B cell (primary cell): ENCODE data around the gene GPM6B. TPM values are rescaled to one million over a fixed set of nuclear protein-coding genes. Genes with fewer than 3 reads are reported as not detected.

Source experiments
- ATAC-seq: fragments of 200-7000 bp; cut with Tn5 transposase; one replicate; pipeline ENCODE4 v1.10.0; 2021; ENCODE audit warnings: low read depth, mild to moderate bottlenecking, moderate number of reproducible peaks, moderate library complexity
- CTCF ChIA-PET: fragments of 350-600 bp; sonication (Branson Sonifier 250); formaldehyde crosslinking; loops from one replicate; lab custom pipeline; 2021; ENCODE audit warnings: antibody characterized with exemption, inconsistent platforms; lab: Charles Lee
- POLR2A ChIA-PET: fragments of 350-600 bp; sonication (Branson Sonifier 250); formaldehyde crosslinking; loops from one replicate; lab custom pipeline; 2021; ENCODE audit warnings: antibody characterized with exemption; lab: Charles Lee
- DNase-seq: peaks from one replicate; pipeline ENCODE4 v3.0.0; 2013
- H2AFZ ChIP-seq: 2 replicates; pipeline ENCODE4 v1.6.1; 2012; ENCODE audit warnings: mild to moderate bottlenecking, low read depth, low read length; ENCODE audit not compliant: insufficient read depth, poor library complexity, severe bottlenecking
- H3K27ac ChIP-seq, 2 donors: 1 replicate in 1 of 2; 2 replicates in 1 of 2; pipeline ENCODE4 v1.5.1; 2012 to 2013; ENCODE audit warnings: low read length in 2 of 2, mild to moderate bottlenecking in 2 of 2, moderate library complexity in 1 of 2
- H3K27me3 ChIP-seq, 4 experiments: fragments of 200-600 bp in 1 of 4; sonication (generic) in 1 of 4; replicated peaks in 1 of 4; 1 replicate in 2 of 4; 2 replicates in 2 of 4; pipeline versions ENCODE4 v1.6.1 to v1.7.0; 2013 to 2016; ENCODE audit warnings: low read length in 3 of 4, mild to moderate bottlenecking in 2 of 4, mixed read lengths in 1 of 4, moderate library complexity in 1 of 4; ENCODE audit not compliant: insufficient read depth in 4 of 4, control insufficient read depth in 3 of 4; ENCODE audit errors: control extremely low read depth in 1 of 4
- H3K36me3 ChIP-seq, 2 experiments: replicated peaks in 1 of 2; 1 replicate in 1 of 2; 2 replicates in 1 of 2; pipeline versions ENCODE4 v1.6.1 to v1.7.1; 2013; ENCODE audit warnings: low read length in 1 of 2; ENCODE audit not compliant: insufficient read depth in 2 of 2, control insufficient read depth in 1 of 2; ENCODE audit errors: control extremely low read depth in 1 of 2, extremely low read depth in 1 of 2
- H3K4me1 ChIP-seq, 2 donors: fragments of 200-600 bp in 1 of 2; sonication (generic) in 1 of 2; 1 replicate in 1 of 2; 2 replicates in 1 of 2; pipeline versions ENCODE4 v1.5.1 to v1.6.1; 2013 to 2017; ENCODE audit warnings: low read length in 2 of 2; ENCODE audit not compliant: control insufficient read depth in 2 of 2, insufficient read depth in 2 of 2
- H3K4me2 ChIP-seq: replicated peaks from 2 replicates; pipeline ENCODE3; 2012; ENCODE audit warnings: mild to moderate bottlenecking, low read depth, low read length; ENCODE audit not compliant: poor library complexity, severe bottlenecking
- H3K4me3 ChIP-seq, 5 experiments: fragments of 200-600 bp in 1 of 5; sonication (generic) in 1 of 5; 1 replicate in 3 of 5; 2 replicates in 2 of 5; pipeline versions ENCODE4 v1.5.1 to v1.7.0; 2011 to 2016; ENCODE audit warnings: low read length in 4 of 5, mild to moderate bottlenecking in 4 of 5, low read depth in 2 of 5, control low read depth in 1 of 5, moderate library complexity in 1 of 5; ENCODE audit not compliant: insufficient read depth in 1 of 5; ENCODE audit errors: control extremely low read depth in 1 of 5, extremely low read depth in 1 of 5
- H3K79me2 ChIP-seq: fragments of 200-600 bp; sonication (generic); one replicate; pipeline ENCODE4 v1.6.0; 2016; ENCODE audit warnings: low read length; ENCODE audit not compliant: control insufficient read depth, insufficient read depth
- H3K9ac ChIP-seq: fragments of 200-600 bp; sonication (generic); 2 replicates; pipeline ENCODE4 v1.6.1; 2017; ENCODE audit warnings: mild to moderate bottlenecking, low read length, moderate library complexity
- H3K9me3 ChIP-seq, 3 donors: one replicate each; pipeline versions ENCODE4 v1.6.1 to v1.7.1; 2013; ENCODE audit warnings: low read length in 2 of 3; ENCODE audit not compliant: control insufficient read depth in 2 of 3, insufficient read depth in 1 of 3; ENCODE audit errors: control extremely low read depth in 1 of 3
- H4K20me1 ChIP-seq: 2 replicates; pipeline ENCODE4 v1.6.0; 2012; ENCODE audit warnings: mild to moderate bottlenecking, low read length; ENCODE audit not compliant: insufficient read depth, control insufficient read depth, poor library complexity, severe bottlenecking
- H3K27ac Mint-ChIP-seq: one replicate; pipeline ENCODE4 v1.8.0; 2021; ENCODE audit warnings: mixed read lengths
- H3K27me3 Mint-ChIP-seq: one replicate; pipeline ENCODE4 v1.8.0; 2021; ENCODE audit warnings: mixed read lengths
- H3K4me1 Mint-ChIP-seq: one replicate; pipeline ENCODE4 v1.8.0; 2021; ENCODE audit warnings: mixed read lengths
- H3K4me3 Mint-ChIP-seq: one replicate; pipeline ENCODE4 v1.8.0; 2021; ENCODE audit warnings: mixed read lengths
- H3K9me3 Mint-ChIP-seq: one replicate; pipeline ENCODE4 v1.8.0; 2022; ENCODE audit warnings: mixed read lengths; ENCODE audit not compliant: insufficient read depth
- EZH2 ChIP-seq: IDR thresholded peaks from 2 replicates; pipeline ENCODE4 v1.6.1; 2012; ENCODE audit warnings: borderline replicate concordance, low read depth, mild to moderate bottlenecking, moderate library complexity, low read length; ENCODE audit not compliant: insufficient read depth, poor library complexity, severe bottlenecking
- WGBS: methylation state at CpG from one replicate; pipeline ENCODE4 v1.1.5; 2013; ENCODE audit warnings: missing lambda C conversion rate; ENCODE audit not compliant: insufficient coverage; 5-methylcytosine and 5-hydroxymethylcytosine counted together
- intact Hi-C: fragments of 100-400 bp; cut with micrococcal nuclease; formaldehyde crosslinking; loops from one replicate; pipeline ENCODE4 v1.10.0; 2022
- polyA plus RNA-seq: library from polyadenylated mRNA; depleted of rRNA; stranded (reverse); fragments of >200 nt; gene quantifications from 2 replicates; pipeline ENCODE4 v1.2.3, GENCODE V29; 2012
- total RNA-seq, 2 donors: library from RNA; stranded (reverse); fragments of 120-200 nt in 1 of 2; gene quantifications; 1 replicate in 1 of 2; 2 replicates in 1 of 2; pipeline versions ENCODE4 v1.2.3 to v1.2.4, GENCODE V29; 2013 to 2022
- TF ChIP-seq, protein P1 (sequence below): fragments of 200-600 bp; IDR thresholded peaks from one replicate; pipeline ENCODE4 v1.8.0; 2022; ENCODE audit warnings: antibody characterized with exemption, mild to moderate bottlenecking

GPM6B gene
- total and polyA plus RNA-seq, 2 donors (not counting 1 experiment from before 2014, with no cell fraction given): not detected

DNA sequence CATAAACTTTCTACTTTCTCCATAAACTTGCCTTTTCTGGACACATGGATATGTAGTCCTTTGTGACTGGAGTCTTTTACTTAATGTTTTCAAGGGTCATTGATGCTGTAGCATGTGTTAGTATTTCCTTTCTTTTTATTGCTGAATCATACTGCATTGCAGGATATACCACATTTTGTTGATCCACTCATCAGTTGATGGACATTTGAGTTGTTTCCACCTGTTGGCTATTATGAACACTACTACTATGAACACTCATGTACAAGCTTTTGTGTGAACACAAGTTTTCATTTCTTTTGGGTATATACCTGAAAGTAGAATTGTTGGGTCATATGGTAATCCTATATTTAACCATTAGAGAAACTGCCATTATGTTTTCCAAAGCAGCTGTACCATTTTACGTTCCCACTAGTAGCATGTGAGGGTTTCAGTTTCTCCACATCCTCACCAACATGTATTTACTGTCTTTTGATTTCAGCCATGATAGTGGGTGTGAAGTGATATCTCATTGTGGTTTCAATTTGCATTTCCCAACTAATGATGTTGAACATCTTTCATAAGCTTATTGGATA lies 26.3 kb upstream of the GPM6B start:
- Histone ChIP-seq H3K4me3 (no peak overlapping the region), H3K27me3 (peaks cover 0 to 4% (median 0%) of the 10 kb centered on the region in 4 experiments), H3K4me2 (no peak overlapping the region), H3K9ac (no peak overlapping the region), H4K20me1 (no peaks in the 10 kb centered on the region), H3K27ac (no peak overlapping the region), H3K79me2 (no peaks in the 10 kb centered on the region), H3K9me3 (no peaks in the 10 kb centered on the region), H2AFZ (no peak overlapping the region), H3K36me3 (no peaks in the 10 kb centered on the region), H3K4me1 (no peaks in the 10 kb centered on the region)
- no peak for DNase-seq
- WGBS: no CpG with 5 or more reads among the region's 1 CpG
- intact Hi-C loops: no loop called here
- ATAC-seq: no peak
- Mint-ChIP-seq H3K27ac (no peak overlapping the region), H3K27me3 (no peaks in the 10 kb centered on the region), H3K4me1 (no peaks in the 10 kb centered on the region), H3K4me3 (no peak overlapping the region), H3K9me3 (no peaks in the 10 kb centered on the region)
- POLR2A ChIA-PET: no interaction called here
- TF ChIP-seq EZH2: no peak
- TF ChIP-seq, protein P1, sequence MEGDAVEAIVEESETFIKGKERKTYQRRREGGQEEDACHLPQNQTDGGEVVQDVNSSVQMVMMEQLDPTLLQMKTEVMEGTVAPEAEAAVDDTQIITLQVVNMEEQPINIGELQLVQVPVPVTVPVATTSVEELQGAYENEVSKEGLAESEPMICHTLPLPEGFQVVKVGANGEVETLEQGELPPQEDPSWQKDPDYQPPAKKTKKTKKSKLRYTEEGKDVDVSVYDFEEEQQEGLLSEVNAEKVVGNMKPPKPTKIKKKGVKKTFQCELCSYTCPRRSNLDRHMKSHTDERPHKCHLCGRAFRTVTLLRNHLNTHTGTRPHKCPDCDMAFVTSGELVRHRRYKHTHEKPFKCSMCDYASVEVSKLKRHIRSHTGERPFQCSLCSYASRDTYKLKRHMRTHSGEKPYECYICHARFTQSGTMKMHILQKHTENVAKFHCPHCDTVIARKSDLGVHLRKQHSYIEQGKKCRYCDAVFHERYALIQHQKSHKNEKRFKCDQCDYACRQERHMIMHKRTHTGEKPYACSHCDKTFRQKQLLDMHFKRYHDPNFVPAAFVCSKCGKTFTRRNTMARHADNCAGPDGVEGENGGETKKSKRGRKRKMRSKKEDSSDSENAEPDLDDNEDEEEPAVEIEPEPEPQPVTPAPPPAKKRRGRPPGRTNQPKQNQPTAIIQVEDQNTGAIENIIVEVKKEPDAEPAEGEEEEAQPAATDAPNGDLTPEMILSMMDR: no peak
- CTCF ChIA-PET: no interaction called here

DNA sequence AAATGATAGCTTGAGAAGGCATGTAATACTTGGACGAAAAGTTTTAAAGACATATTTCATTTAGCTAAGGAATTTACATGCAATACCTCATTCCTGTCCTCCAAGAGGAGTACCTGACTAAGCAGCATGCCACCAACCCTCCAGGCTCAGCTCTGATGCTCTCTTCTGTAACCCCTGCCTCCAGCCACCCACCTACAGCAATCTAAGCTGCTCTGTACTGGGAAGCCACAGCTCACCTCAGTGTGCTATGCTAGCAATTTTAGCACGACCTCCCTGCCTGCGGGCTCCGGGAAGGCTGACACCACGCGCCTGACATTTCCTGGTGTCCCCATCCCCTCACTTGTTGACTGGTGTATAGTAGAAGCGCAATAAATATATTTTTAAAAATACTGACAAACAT lies 23.2 kb upstream of the GPM6B start:
- Histone ChIP-seq H3K4me2 (no peak overlapping the region), H3K36me3 (no peaks in the 10 kb centered on the region), H3K4me3 (no peak overlapping the region), H3K4me1 (no peaks in the 10 kb centered on the region), H3K9me3 (no peaks in the 10 kb centered on the region), H2AFZ (no peak overlapping the region), H3K9ac (no peak overlapping the region), H3K27me3 (peaks cover 0 to 4% (median 0%) of the 10 kb centered on the region in 4 experiments), H3K79me2 (no peaks in the 10 kb centered on the region), H4K20me1 (no peaks in the 10 kb centered on the region), H3K27ac (no peak overlapping the region)
- no CpG with 5 or more reads among the region's 7 CpGs for WGBS
- Mint-ChIP-seq H3K4me3 (no peak overlapping the region), H3K9me3 (no peaks in the 10 kb centered on the region), H3K4me1 (no peaks in the 10 kb centered on the region), H3K27me3 (no peaks in the 10 kb centered on the region), H3K27ac (no peak overlapping the region)
- ATAC-seq: no peak
- TF ChIP-seq EZH2: no peak
- TF ChIP-seq, protein P1: no peak
- intact Hi-C loops: no loop called here
- DNase-seq: no peak
- ChIA-PET POLR2A (no interaction called here), CTCF (no interaction called here)
